Measurements from ENCODE around the gene MSI2.

MSI2 gene

GRCh38 chr17:57537524-57538410 is 281.4 kb downstream of the MSI2 start:
- H3K4me1 ChIP-seq (ENCODE audit: insufficient read depth, low read length, poor library complexity, severe bottlenecking) = peaks cover 18% of the 10 kb centered on the region
- peaks cover 51% of the 10 kb centered on the region; the same call in 1 of the 2 replicates for H3K36me3 ChIP-seq (ENCODE audit: insufficient read depth, low read length)
- no peak overlapping the region for H2AFZ ChIP-seq (ENCODE audit: low read length)
- H3K27me3 ChIP-seq (ENCODE audit: insufficient read depth, low read length, poor library complexity, severe bottlenecking) = no peaks in the 10 kb centered on the region
- H3K9me3 ChIP-seq (ENCODE audit: insufficient read depth, low read depth, low read length) = no peaks in the 10 kb centered on the region
- no peaks in the 10 kb centered on the region for H3F3A ChIP-seq (ENCODE audit: low read depth)
- TF ChIP-seq EZH2phosphoT487 (IDR thresholded peaks at IDR 0.05; ENCODE audit: borderline replicate concordance) (no peak), CTCF (conservative IDR thresholded peaks at IDR 0.05; ENCODE audit: low read length) (no peak)
- H4K20me1 ChIP-seq (ENCODE audit: insufficient read depth, low read length, poor library complexity, severe bottlenecking) = peaks cover 14% of the 10 kb centered on the region
- H3K4me2 ChIP-seq (ENCODE audit: low read depth, low read length, poor library complexity, severe bottlenecking) = peak overlapping the region; percentile 39
- H3K79me2 ChIP-seq (ENCODE audit: insufficient read depth, low read length) = peaks cover 83% of the 10 kb centered on the region; the same call in 1 of the 2 replicates
- no peaks in the 10 kb centered on the region for H3K9me2 ChIP-seq (replicated peaks; ENCODE audit: low read depth, low read length)
- peak overlapping the region; percentile 21 for H3K4me3 ChIP-seq (ENCODE audit: low read length, poor library complexity, severe bottlenecking)
- H3K9ac ChIP-seq (ENCODE audit: low read depth, low read length, poor library complexity, severe bottlenecking) = peak overlapping the region; percentile 47

GRCh38 chr17:57538736-57539456 is 282.6 kb downstream of the MSI2 start:
- no peaks in the 10 kb centered on the region for H3K9me2 ChIP-seq (replicated peaks; ENCODE audit: low read depth, low read length)
- H3K4me2 ChIP-seq (ENCODE audit: low read depth, low read length, poor library complexity, severe bottlenecking) = no peak overlapping the region
- H3K9ac ChIP-seq (ENCODE audit: low read depth, low read length, poor library complexity, severe bottlenecking) = no peak overlapping the region
- H4K20me1 ChIP-seq (ENCODE audit: insufficient read depth, low read length, poor library complexity, severe bottlenecking) = peaks cover 20% of the 10 kb centered on the region
- H3K79me2 ChIP-seq (ENCODE audit: insufficient read depth, low read length) = peaks cover 83% of the 10 kb centered on the region; the same call in 1 of the 2 replicates
- TF ChIP-seq EZH2phosphoT487 (IDR thresholded peaks at IDR 0.05; ENCODE audit: borderline replicate concordance) = no peak
- TF ChIP-seq CTCF (conservative IDR thresholded peaks at IDR 0.05; ENCODE audit: low read length) = no peak
- peaks cover 20% of the 10 kb centered on the region for H3K4me1 ChIP-seq (ENCODE audit: insufficient read depth, low read length, poor library complexity, severe bottlenecking)
- no peak overlapping the region for H3K4me3 ChIP-seq (ENCODE audit: low read length, poor library complexity, severe bottlenecking)
- H3K36me3 ChIP-seq (ENCODE audit: insufficient read depth, low read length) = peaks cover 50% of the 10 kb centered on the region; the same call in 1 of the 2 replicates
- no peak overlapping the region for H2AFZ ChIP-seq (ENCODE audit: low read length)
- no peaks in the 10 kb centered on the region for H3K27me3 ChIP-seq (ENCODE audit: insufficient read depth, low read length, poor library complexity, severe bottlenecking)
- no peaks in the 10 kb centered on the region for H3F3A ChIP-seq (ENCODE audit: low read depth)
- H3K9me3 ChIP-seq (ENCODE audit: insufficient read depth, low read depth, low read length) = no peaks in the 10 kb centered on the region

GRCh38 chr17:57539529-57540301 is 283.4 kb downstream of the MSI2 start:
- H2AFZ ChIP-seq (ENCODE audit: low read length) = no peak overlapping the region
- peaks cover 28% of the 10 kb centered on the region for H4K20me1 ChIP-seq (ENCODE audit: insufficient read depth, low read length, poor library complexity, severe bottlenecking)
- peaks cover 87% of the 10 kb centered on the region for H3K79me2 ChIP-seq (ENCODE audit: insufficient read depth, low read length)
- TF ChIP-seq CTCF (conservative IDR thresholded peaks at IDR 0.05; ENCODE audit: low read length) = no peak
- no peak for TF ChIP-seq EZH2phosphoT487 (IDR thresholded peaks at IDR 0.05; ENCODE audit: borderline replicate concordance)
- H3K4me3 ChIP-seq (ENCODE audit: low read length, poor library complexity, severe bottlenecking) = no peak overlapping the region
- no peaks in the 10 kb centered on the region for H3K27me3 ChIP-seq (ENCODE audit: insufficient read depth, low read length, poor library complexity, severe bottlenecking)
- no peak overlapping the region for H3K4me2 ChIP-seq (ENCODE audit: low read depth, low read length, poor library complexity, severe bottlenecking)
- no peaks in the 10 kb centered on the region for H3K9me2 ChIP-seq (replicated peaks; ENCODE audit: low read depth, low read length)
- H3K9me3 ChIP-seq (ENCODE audit: insufficient read depth, low read depth, low read length) = no peaks in the 10 kb centered on the region
- no peaks in the 10 kb centered on the region for H3F3A ChIP-seq (ENCODE audit: low read depth)
- no peak overlapping the region for H3K9ac ChIP-seq (ENCODE audit: low read depth, low read length, poor library complexity, severe bottlenecking)
- peaks cover 52% of the 10 kb centered on the region; the same call in 1 of the 2 replicates for H3K36me3 ChIP-seq (ENCODE audit: insufficient read depth, low read length)
- peaks cover 22% of the 10 kb centered on the region for H3K4me1 ChIP-seq (ENCODE audit: insufficient read depth, low read length, poor library complexity, severe bottlenecking)
